ENCODE data around the gene SORCS2. TPM values are rescaled to one million over a fixed set of nuclear protein-coding genes. Genes with fewer than 3 reads are reported as not detected.

The SORCS2 gene
- total RNA-seq, 8 experiments from 2014 or later, result 1.8 to 14.0 (median 5.3) TPM

GRCh38 chr4:7549866-7550265 lies 357.5 kb downstream of the SORCS2 start:
- Histone ChIP-seq H3K27ac (no peak overlapping the region), H3K4me1 (replicated peaks in 1 of 2) (peaks cover 6% of the 10 kb centered on the region in 2 donors), H3K4me3 (no peak overlapping the region)
- peak in 5 of 8 experiments; percentile 22 to 87 (median 84) for ATAC-seq (replicated peaks in 6 of 8)
- 29 to 83% methylated on average over 4 of the region's 7 CpGs; no CpG with 5 or more reads in 8 of the 10 experiments for WGBS, 10 experiments
- in situ Hi-C loops (cut with MboI; ENCODE audit: low pct_unique_long_range_greater_than_20kb in 2 of 9, low sequenced_read_pairs in 9 of 9, unreplicated experiment in 9 of 9), result no loop called here

GRCh38 chr4:7552466-7552865 lies 360.1 kb downstream of the SORCS2 start:
- peaks cover 0 to 2% of the 10 kb centered on the region in 2 donors for H3K4me1 ChIP-seq (replicated peaks in 1 of 2)
- ATAC-seq (replicated peaks in 6 of 8), result no peak
- in situ Hi-C loops (cut with MboI; ENCODE audit: low pct_unique_long_range_greater_than_20kb in 2 of 9, low sequenced_read_pairs in 9 of 9, unreplicated experiment in 9 of 9), result no loop called here
- no peak overlapping the region for H3K27ac ChIP-seq
- no peak overlapping the region for H3K4me3 ChIP-seq
- 0 to 86% (median 58%) methylated on average over 1 to 3 of the region's 3 CpGs; no CpG with 5 or more reads in 3 of the 10 experiments for WGBS, 10 experiments

- WGBS, 10 experiments, result 40 to 100% (median 94%) methylated on average over 1 of the region's 1 CpG; no CpG with 5 or more reads in 4 of the 10 experiments
These were observed 360.9 kb downstream of the SORCS2 start for GRCh38 chr4:7553280-7553679.

DNA sequence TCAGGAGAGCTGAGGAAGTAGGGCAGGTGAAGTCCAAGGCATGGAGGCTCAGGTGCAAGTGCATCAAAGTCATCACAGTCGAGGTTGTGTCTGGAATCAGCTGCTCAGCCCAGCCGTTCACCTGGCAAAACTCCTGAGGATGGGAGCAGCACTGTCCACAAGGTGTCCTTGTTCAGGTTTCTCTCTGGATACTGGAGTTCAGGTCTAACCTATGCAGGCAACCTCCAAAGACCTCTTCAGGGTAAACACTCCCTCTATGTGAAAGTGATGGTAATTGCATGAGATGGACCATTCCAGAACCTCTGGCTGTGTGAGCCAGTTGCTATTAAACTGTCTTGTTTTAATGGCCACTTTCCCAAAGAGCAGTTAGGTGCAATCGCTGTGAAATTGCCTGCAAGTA lies 362.6 kb downstream of the SORCS2 start:
- Histone ChIP-seq H3K4me1 (replicated peaks in 1 of 2) (peaks cover 7% of the 10 kb centered on the region in 2 donors), H3K27ac (no peak overlapping the region), H3K4me3 (no peak overlapping the region)
- in situ Hi-C loops (cut with MboI; ENCODE audit: low pct_unique_long_range_greater_than_20kb in 2 of 9, low sequenced_read_pairs in 9 of 9, unreplicated experiment in 9 of 9), result no loop called here
- WGBS, 10 experiments, result 0 to 83% (median 47%) methylated on average over 1 to 3 of the region's 3 CpGs; no CpG with 5 or more reads in 2 of the 10 experiments
- ATAC-seq (replicated peaks in 6 of 8), result no peak

More at GRCh38 chr4:7553280-7553679, 360.9 kb downstream of the SORCS2 start:
- H3K4me1 ChIP-seq (replicated peaks in 1 of 2), result peaks cover 0 to 2% of the 10 kb centered on the region in 2 donors
- no peak for ATAC-seq (replicated peaks in 6 of 8)
- H3K4me3 ChIP-seq, result no peak overlapping the region
- in situ Hi-C loops (cut with MboI; ENCODE audit: low pct_unique_long_range_greater_than_20kb in 2 of 9, low sequenced_read_pairs in 9 of 9, unreplicated experiment in 9 of 9), result no loop called here
- no peak overlapping the region for H3K27ac ChIP-seq

GRCh38 chr4:7556558-7556957 lies 364.2 kb downstream of the SORCS2 start:
- in situ Hi-C loops (cut with MboI; ENCODE audit: low pct_unique_long_range_greater_than_20kb in 2 of 9, low sequenced_read_pairs in 9 of 9, unreplicated experiment in 9 of 9), result no loop called here

DNA sequence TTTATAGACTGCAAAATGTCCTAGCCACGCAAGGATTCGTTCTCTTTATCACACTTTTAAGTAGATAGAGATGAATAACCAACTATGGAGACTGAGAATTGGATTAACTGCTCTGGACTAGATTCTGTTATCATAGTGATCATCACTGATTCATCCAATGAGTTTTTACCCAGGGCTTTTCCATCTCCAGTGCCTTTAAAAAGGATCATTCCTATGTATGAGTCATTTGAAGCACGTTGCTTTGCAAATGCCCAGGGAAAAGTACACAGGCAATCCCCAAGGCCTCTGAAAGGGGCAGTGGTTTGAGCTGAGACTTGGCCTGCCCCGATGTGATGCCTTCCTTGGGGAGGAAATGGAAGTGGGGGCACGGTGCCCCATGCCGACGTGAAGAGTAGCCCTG lies 365.1 kb downstream of the SORCS2 start:
- no peak overlapping the region for H3K27ac ChIP-seq
- peak in 7 of 8 experiments; percentile 53 to 100 (median 71) for ATAC-seq (replicated peaks in 6 of 8)
- WGBS, 10 experiments, result 0 to 59% (median 13%) methylated on average over 1 to 4 of the region's 7 CpGs; no CpG with 5 or more reads in 4 of the 10 experiments
- in situ Hi-C loops (cut with MboI; ENCODE audit: low pct_unique_long_range_greater_than_20kb in 2 of 9, low sequenced_read_pairs in 9 of 9, unreplicated experiment in 9 of 9), result no loop called here
- no peak overlapping the region for H3K4me3 ChIP-seq
- peaks cover 15 to 19% of the 10 kb centered on the region in 2 donors for H3K4me1 ChIP-seq (replicated peaks in 1 of 2)

More at GRCh38 chr4:7556558-7556957, 364.2 kb downstream of the SORCS2 start:
- no peak overlapping the region for H3K27ac ChIP-seq
- no peak for ATAC-seq (replicated peaks in 6 of 8)
- peaks cover 15 to 19% of the 10 kb centered on the region in 2 donors for H3K4me1 ChIP-seq (replicated peaks in 1 of 2)
- H3K4me3 ChIP-seq, result no peak overlapping the region

GRCh38 chr4:7558436-7558835 lies 366.1 kb downstream of the SORCS2 start:
- in situ Hi-C loops (cut with MboI; ENCODE audit: low pct_unique_long_range_greater_than_20kb in 2 of 9, low sequenced_read_pairs in 9 of 9, unreplicated experiment in 9 of 9), result no loop called here

GRCh38 chr4:7559316-7559715 lies 367.0 kb downstream of the SORCS2 start:
- peak overlapping the region in 1 of 2 donors; percentile 78 for H3K27ac ChIP-seq
- in situ Hi-C loops (cut with MboI; ENCODE audit: low pct_unique_long_range_greater_than_20kb in 2 of 9, low sequenced_read_pairs in 9 of 9, unreplicated experiment in 9 of 9), result no loop called here
- 40 to 80% (median 60%) methylated on average over 1 to 2 of the region's 7 CpGs; no CpG with 5 or more reads in 7 of the 10 experiments for WGBS, 10 experiments
- no peak for ATAC-seq (replicated peaks in 6 of 8)
- peaks cover 15 to 19% of the 10 kb centered on the region in 2 donors for H3K4me1 ChIP-seq (replicated peaks in 1 of 2)
- H3K4me3 ChIP-seq, result no peak overlapping the region

More at GRCh38 chr4:7558436-7558835, 366.1 kb downstream of the SORCS2 start:
- Histone ChIP-seq H3K27ac (no peak overlapping the region), H3K4me1 (replicated peaks in 1 of 2) (peaks cover 15 to 19% of the 10 kb centered on the region in 2 donors), H3K4me3 (no peak overlapping the region)
- ATAC-seq (replicated peaks in 6 of 8), result no peak
- WGBS, 10 experiments, result 13 to 100% (median 94%) methylated on average over 2 to 5 of the region's 7 CpGs; no CpG with 5 or more reads in 5 of the 10 experiments

DNA sequence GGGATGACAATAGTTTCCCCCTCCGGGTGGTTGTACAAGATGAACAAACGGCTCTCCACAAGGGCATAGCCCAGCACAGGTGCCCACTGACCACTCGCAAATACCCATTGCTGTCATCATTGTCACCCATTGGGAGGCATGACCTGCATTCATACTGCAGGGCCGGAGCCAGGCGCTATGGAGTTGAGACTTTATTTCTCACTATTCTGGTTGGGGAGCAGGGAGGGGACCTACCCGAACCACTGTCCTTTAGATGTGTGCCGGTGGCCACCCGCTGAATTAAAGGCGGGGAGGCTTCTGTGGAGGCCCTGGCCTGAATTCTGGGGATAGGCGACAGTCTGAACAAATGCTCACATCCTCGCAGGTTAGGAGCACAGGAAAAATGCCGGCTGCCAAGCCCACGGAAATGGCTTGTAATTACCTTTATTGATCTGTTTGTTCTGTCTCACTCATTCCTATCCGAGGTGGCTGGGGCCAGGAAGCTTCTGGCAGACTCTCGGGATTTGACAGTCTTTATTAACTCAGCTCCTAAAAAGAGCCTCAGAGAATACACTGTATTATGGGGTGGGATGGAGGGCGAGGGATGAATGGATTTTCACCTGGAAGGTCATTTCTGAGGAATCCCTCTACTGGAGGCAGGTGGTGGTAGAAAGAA lies 367.5 kb downstream of the SORCS2 start:
- WGBS, 10 experiments, result 32 to 90% (median 74%) methylated on average over 1 to 10 of the region's 16 CpGs; no CpG with 5 or more reads in 2 of the 10 experiments
- Histone ChIP-seq H3K4me1 (replicated peaks in 1 of 2) (peaks cover 15 to 21% of the 10 kb centered on the region in 2 donors), H3K4me3 (no peak overlapping the region), H3K27ac (peak overlapping the region; percentile 53 to 78)
- peak in 5 of 8 experiments; percentile 36 to 78 (median 67) for ATAC-seq (replicated peaks in 6 of 8)
- in situ Hi-C loops (cut with MboI; ENCODE audit: low pct_unique_long_range_greater_than_20kb in 2 of 9, low sequenced_read_pairs in 9 of 9, unreplicated experiment in 9 of 9), result no loop called here

DNA sequence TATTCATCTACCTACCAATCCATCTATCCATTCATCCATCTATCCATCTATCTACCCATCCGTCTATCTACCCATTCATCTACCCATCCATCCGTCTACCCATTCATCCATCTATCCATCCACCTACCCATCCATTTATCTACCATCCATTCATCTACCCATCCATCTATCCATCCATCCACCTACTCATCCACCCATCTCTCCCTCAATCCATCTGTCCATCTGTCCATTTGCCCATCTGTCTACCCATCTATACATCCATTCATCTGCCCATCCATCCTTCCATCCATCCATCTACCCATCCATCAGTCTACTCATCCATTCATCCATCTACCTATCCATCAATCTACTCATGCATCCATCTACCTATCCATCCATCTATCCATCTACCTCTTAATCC lies 369.2 kb downstream of the SORCS2 start:
- no peak for ATAC-seq (replicated peaks in 6 of 8)
- WGBS, 10 experiments, result 7 to 73% (median 59%) methylated on average over 2 of the region's 2 CpGs; no CpG with 5 or more reads in 2 of the 10 experiments
- Histone ChIP-seq H3K27ac (no peak overlapping the region), H3K4me1 (replicated peaks in 1 of 2) (peaks cover 15 to 25% of the 10 kb centered on the region in 2 donors), H3K4me3 (no peak overlapping the region)
- in situ Hi-C loops (cut with MboI; ENCODE audit: low pct_unique_long_range_greater_than_20kb in 2 of 9, low sequenced_read_pairs in 9 of 9, unreplicated experiment in 9 of 9), result no loop called here

GRCh38 chr4:7564242-7564641 lies 371.9 kb downstream of the SORCS2 start:
- WGBS, 10 experiments, result 43 to 100% (median 85%) methylated on average over 1 to 5 of the region's 5 CpGs; no CpG with 5 or more reads in 2 of the 10 experiments
- Histone ChIP-seq H3K4me3 (no peak overlapping the region), H3K4me1 (replicated peaks in 1 of 2) (peaks cover 19 to 25% of the 10 kb centered on the region in 2 donors), H3K27ac (no peak overlapping the region)
- in situ Hi-C loops (cut with MboI; ENCODE audit: low pct_unique_long_range_greater_than_20kb in 2 of 9, low sequenced_read_pairs in 9 of 9, unreplicated experiment in 9 of 9), result no loop called here
- peak in 2 of 8 experiments; percentile 8 to 21 for ATAC-seq (replicated peaks in 6 of 8)

DNA sequence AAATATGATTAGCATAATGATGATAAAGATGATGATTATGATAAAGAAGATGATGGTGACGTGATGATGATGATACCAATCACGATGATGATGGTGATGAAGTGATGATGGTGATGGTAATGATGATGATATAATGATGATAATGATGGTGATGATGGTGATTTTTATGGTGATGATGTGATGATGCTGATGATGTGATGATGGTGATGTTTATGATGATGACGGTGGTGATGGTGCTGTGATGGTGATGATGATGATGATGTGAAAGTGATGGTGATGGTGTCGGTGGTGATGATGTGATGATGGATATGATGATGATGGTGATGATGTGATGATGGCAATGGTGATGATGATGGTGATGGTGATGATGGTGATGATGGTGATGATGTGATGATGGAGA lies 373.1 kb downstream of the SORCS2 start:
- no peak overlapping the region for H3K27ac ChIP-seq
- in situ Hi-C loops (cut with MboI; ENCODE audit: low pct_unique_long_range_greater_than_20kb in 2 of 9, low sequenced_read_pairs in 9 of 9, unreplicated experiment in 9 of 9), result no loop called here
- H3K4me3 ChIP-seq, result no peak overlapping the region
- peaks cover 20 to 25% of the 10 kb centered on the region in 2 donors for H3K4me1 ChIP-seq (replicated peaks in 1 of 2)
- no peak for ATAC-seq (replicated peaks in 6 of 8)
- WGBS, 10 experiments, result 27 to 100% (median 83%) methylated on average over 1 to 4 of the region's 4 CpGs; no CpG with 5 or more reads in 1 of the 10 experiments

Measured in motor neuron (in vitro differentiated cells).